NCI-H187 (cell line): ENCODE results near the gene SLC35F3.

Experiments
- DNase-seq, 2 experiments: peaks; one replicate each; lab custom pipeline; 2025; lab: John Stamatoyannopoulos, UW

SLC35F3 gene

DNA sequence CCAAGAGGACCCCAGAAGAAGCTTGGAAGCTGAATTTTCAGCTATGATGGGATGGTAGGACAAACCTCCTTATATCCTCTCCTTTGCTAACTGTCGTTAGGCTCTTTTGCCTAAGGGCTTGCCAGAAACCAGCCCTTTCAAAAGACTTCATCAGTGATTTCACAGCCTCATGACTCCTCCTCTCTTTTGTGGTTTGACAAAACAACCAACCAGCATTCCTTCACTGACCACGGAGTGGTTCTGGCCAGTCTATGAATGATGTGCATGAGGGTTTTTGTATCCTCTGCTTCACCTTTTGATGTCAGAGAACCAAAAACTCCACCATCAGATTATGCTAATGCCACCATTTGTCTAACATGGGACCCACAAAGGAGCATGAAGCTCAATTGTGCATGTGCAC is 351.9 kb downstream of the SLC35F3 start:
- DNase-seq, result no peak

GRCh38 chr1:234258071-234258470 is 353.6 kb downstream of the SLC35F3 start:
- DNase-seq, result no peak

- no peak for DNase-seq
Measured at GRCh38 chr1:234260578-234260977, 356.1 kb downstream of the SLC35F3 start.

GRCh38 chr1:234261545-234261944 is 357.1 kb downstream of the SLC35F3 start:
- no peak for DNase-seq

GRCh38 chr1:234262007-234262753 is 357.7 kb downstream of the SLC35F3 start:
- DNase-seq, result no peak

DNA sequence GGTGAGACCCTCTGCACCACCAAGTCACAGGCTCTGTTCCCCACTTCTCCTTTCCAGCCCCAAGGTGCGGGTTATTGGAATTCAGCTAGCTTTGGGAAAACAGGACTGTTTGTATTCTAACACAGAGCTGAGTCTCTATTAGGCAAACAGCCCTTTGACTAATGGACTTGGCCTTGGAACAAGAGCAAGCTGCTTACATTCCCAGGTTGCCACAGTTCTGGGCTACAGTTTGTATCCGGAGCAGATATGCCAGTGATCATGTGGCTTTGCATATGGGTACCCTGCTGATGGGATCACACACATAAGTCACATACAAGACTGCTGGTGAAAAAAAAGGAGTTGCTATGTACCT is 358.3 kb downstream of the SLC35F3 start:
- no peak for DNase-seq

- no peak for DNase-seq
Measured at GRCh38 chr1:234264832-234265231, 360.4 kb downstream of the SLC35F3 start.

DNA sequence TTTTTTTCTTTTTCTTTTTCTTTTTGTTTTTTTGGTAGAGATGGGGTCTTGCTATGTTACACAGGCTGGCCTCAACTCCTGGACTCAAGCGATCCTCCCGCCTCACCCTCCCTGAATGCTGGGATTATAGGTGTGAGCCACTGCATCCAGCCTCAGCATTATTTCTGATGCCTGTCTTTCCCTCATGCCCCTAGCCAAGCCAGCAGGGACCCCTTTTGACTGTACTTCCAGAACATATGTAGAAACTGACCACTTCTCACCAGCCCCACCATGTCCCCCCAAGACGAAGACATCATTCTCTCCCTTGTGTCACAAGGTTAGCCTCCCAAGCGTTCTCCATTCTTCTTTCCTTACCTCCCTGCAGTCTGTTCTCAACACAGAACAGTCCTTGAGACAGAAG is 360.8 kb downstream of the SLC35F3 start:
- DNase-seq, result no peak

DNA sequence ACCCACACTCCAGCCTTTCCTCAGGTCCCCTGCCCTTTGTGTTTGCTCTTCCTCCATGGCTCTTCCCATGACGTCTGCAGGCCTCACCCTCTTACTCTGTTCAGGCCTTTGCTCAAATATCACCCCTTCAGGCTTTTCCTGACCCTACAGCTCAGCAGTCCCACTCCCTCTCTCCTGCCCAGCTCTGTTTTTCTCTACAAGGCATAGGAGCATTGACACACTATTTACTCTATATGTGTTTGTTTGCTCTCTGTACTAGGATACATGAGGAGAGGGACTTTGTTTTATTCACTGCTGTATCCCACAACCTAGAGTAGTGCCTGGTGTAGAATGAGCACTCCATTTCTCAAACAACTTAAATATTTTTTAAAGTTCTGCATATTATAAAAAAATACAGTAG is 361.4 kb downstream of the SLC35F3 start:
- no peak for DNase-seq

GRCh38 chr1:234270093-234270492 is 365.6 kb downstream of the SLC35F3 start:
- DNase-seq, result no peak

DNA sequence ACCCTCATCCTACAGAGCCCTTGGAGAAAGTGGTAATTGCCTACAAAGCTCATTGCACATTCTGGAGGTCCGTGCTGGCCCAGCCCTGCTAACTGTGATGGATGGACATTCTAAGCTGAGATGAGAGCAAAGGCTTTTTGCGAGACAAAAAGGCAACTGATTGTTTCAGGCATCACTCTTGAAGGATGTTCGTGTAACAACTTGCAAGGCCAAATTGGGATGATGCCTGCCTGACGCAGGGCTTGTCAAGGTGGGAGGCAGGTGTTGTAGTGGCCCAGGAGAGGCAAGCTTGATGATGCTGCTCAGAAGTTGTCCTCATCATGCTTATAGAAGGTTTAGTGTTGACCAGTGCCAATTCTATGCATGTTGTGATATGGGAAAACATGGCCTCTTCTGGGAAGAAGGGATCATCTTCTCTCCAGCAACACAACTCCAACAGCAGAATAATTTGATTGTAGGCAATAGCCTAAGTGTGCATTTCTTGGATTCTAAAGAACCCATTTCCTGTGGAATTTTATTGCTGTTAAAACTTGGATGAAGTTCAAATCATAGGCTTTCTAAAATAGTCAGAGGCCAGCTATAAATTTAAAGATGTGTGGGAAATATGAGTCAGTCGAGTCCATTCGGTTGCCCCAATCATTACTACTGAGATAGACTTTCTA is 366.2 kb downstream of the SLC35F3 start:
- no peak for DNase-seq

DNA sequence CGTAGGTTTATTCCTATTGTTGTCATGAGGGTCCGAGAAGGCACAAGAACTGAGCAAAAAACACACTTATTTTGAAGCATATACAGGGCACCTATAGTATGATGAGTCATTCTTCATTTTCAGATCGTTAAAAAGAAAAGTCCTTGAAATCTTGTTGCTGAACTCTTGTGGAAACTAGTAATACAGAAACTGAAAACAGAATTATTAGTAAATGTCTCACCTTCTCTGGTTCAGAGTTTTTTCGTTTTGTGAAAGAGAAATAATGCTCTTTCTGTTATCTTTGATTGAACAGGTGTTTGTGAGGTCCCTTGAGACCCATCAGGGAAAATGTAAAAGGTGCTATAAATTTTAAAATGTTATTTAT is 366.7 kb downstream of the SLC35F3 start:
- DNase-seq, result no peak

DNA sequence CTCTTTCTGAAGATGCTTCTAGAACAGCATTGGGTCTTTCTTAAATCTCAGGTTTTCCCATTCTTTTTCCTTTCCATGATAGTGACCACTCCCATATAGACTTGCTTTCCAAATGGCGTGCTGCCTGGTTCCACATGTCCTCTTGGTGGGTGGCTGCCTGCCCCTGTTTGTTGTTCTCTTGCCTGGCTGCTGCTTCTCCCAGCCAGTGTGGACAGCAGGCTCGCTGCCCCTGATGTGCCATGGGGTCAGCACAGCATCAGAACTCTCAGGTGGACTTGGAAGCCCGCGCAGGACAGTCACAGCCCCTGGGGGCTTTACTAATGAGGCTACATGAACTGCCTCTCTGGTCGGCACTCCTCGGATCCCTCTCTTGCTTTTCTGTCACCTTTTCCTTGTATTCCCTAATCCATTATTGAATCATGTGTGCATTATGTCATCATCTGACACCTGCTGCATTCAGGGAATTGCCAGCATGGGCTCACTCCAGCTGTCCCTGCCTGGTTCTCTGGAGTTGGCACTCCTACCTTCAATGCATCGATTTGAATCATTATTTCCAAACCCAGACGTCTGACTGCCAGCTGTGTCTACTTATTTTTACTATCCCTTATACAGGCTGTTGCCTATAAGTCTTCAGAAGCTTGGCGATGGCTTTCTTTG is 368.3 kb downstream of the SLC35F3 start:
- no peak for DNase-seq

- DNase-seq, result no peak
Measured at GRCh38 chr1:234273981-234274380, 369.5 kb downstream of the SLC35F3 start.

DNA sequence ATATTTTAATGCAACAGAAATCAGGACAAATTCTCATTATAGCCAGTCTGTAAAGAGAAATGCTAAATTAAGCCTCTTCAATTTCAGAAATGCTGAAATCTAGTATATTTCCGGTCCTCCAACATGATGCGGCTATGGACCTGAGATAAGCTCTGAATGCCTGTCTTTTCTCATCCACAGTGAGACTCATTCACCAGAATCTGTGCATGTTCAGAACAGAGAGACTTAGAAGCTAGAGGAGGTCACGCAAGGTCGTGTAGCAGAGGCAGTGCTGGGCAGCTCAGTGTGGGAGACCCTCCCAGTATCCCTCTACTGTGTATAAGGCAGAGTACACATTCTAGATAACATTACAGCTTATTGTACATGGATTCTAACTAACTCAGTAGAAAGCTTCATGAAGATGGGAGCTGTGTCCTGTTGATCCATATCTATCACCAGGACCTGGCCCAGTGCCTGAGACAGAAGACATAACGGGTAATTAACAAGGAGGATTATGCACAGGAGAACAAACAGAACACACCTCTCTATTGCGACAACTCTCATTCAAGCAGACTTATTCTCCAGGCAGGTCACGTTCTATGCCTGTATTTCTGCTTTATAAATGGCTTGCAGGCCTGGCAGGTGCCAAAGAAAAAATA is 371.8 kb downstream of the SLC35F3 start:
- no peak for DNase-seq

DNA sequence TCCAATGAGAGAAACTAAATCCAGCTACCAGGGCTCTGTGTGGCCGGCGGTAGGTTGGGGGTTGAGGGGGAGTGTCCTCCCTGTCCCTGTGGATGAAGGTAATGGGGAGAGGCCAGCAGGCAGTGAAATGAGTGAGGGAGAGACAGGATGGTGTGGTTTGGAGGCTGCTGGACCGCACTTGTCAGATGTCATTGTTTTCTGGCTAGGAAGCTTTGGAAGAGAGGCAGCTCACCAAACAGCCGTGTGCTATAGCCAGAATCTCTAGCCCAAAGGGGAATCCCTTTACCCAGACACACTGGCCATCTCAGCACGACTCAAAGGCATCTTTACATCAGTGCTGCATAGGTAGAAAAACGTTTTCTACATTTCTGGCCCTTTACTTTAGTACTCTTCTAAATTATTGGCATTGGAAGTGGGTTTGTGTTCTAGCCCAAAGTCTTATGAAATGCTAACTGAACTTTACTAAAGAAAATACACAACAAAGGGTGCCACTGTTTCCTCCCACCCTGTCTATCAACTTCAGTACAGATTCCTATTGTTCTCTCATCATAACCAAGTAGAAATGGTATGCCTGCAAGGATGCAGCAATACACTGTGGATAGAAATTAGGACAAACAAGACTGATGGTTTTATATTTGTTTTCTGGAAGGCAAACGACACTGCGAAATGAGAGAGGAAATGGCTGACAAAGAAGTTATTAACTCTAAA is 372.8 kb downstream of the SLC35F3 start:
- no peak for DNase-seq

- no peak for DNase-seq
Measured at GRCh38 chr1:234279021-234279420, 374.5 kb downstream of the SLC35F3 start.

GRCh38 chr1:234280500-234280899 is 376.0 kb downstream of the SLC35F3 start:
- no peak for DNase-seq

GRCh38 chr1:234281826-234282489 is 377.5 kb downstream of the SLC35F3 start:
- no peak for DNase-seq

GRCh38 chr1:234286206-234286605 is 381.7 kb downstream of the SLC35F3 start:
- no peak for DNase-seq

GRCh38 chr1:234288946-234289345 is 384.5 kb downstream of the SLC35F3 start:
- DNase-seq, result no peak
